ENCODE measurements around the gene PAN3. TPM values are rescaled to one million over a fixed set of nuclear protein-coding genes. Genes with fewer than 3 reads are reported as not detected.
"Not testable (repeated sequence)": the region's sequence is repeated elsewhere in the genome, so short reads cannot be mapped to it uniquely, and the experiment has no call there.

The PAN3 gene
- total RNA-seq, 1 donor from 2014 or later = 36.1 TPM

DNA sequence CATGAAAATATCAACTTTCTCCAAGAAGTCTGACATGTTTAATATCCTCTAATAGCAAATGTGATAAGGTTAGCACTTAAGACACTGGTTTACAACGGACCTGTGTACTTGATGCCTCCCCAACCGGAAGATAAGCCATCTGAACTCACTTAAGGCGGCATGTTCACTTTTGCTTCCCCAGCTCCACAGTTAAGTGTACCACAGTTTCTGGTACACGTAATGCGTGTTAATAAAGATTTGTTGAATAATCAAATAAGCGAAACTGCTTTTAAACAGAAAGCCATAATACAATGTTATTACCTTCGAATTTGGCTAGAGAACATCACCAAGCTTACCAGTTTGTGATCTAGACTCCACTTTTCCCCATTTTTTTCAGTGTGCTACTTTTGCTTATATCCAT, 1.4 kb upstream of the PAN3 start:
- Histone ChIP-seq H3K27me3 (no peaks in the 10 kb centered on the region), H3K9me3 (no peaks in the 10 kb centered on the region), H3K36me3 (no peaks in the 10 kb centered on the region), H3K27ac (peak overlapping the region; percentile 94), H3K4me3 (peak overlapping the region in 1 of 2 donors; percentile 73), H3K4me1 (peaks cover 26% of the 10 kb centered on the region)
- intact Hi-C loops (cut with DNase I) = no loop called here
- TF ChIP-seq POLR2A (IDR thresholded peaks at IDR 0.05) = no peak
- no peak for DNase-seq (ENCODE audit: extremely low spot score in 2 of 2)

GRCh38 chr13:28137596-28137995, 749 bp upstream of the PAN3 start:
- no peaks in the 10 kb centered on the region for H3K27me3 ChIP-seq
- no peaks in the 10 kb centered on the region for H3K9me3 ChIP-seq
- peak overlapping the region; percentile 73 to 99 for H3K4me3 ChIP-seq
- no peaks in the 10 kb centered on the region for H3K36me3 ChIP-seq
- intact Hi-C loops (cut with DNase I) = no loop called here
- DNase-seq (ENCODE audit: extremely low spot score in 2 of 2) = no peak
- H3K4me1 ChIP-seq = peaks cover 33% of the 10 kb centered on the region
- H3K27ac ChIP-seq = peak overlapping the region; percentile 94
- TF ChIP-seq POLR2A (IDR thresholded peaks at IDR 0.05) = no peak

DNA sequence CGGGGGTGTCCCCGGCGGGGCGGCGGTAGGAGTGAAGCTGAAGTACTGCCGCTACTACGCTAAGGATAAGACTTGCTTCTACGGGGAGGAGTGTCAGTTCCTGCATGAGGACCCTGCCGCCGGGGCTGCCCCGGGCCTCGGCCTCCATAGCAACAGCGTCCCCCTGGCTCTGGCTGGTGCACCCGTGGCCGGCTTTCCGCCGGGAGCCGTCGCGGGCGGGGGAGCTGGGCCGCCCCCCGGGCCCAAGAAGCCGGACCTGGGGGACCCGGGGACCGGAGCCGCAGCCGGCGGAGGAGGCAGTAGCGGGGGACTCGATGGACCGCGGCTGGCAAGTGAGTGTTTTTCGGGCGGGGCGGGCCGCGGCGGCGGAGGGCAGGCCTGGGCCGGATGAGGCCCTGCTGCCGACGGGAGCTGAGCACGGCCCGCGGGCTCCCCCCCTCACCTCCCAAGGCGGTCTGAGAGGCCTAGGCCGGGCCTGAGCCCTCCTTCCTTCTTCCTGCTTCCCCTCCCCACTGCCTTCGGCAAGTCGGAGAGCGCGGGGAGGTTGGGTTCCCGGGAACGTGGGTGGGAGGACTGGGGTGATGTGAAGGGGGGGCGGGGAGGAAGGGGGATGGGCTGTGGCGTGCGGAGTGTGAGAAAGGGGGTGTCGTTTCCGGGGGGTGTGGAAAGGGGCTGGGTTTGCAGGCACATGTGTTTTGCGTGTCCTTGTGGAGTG, 568 bp downstream of the PAN3 start:
- Histone ChIP-seq H3K9me3 (no peaks in the 10 kb centered on the region), H3K27ac (peak overlapping the region; percentile 94), H3K27me3 (no peaks in the 10 kb centered on the region), H3K36me3 (no peaks in the 10 kb centered on the region), H3K4me1 (peaks cover 43% of the 10 kb centered on the region), H3K4me3 (peak overlapping the region; percentile 73 to 99)
- intact Hi-C loops (cut with DNase I) = no loop called here
- peak in 1 of 2 donors; percentile 93 for DNase-seq (ENCODE audit: extremely low spot score in 2 of 2)
- TF ChIP-seq POLR2A (IDR thresholded peaks at IDR 0.05) (peak in 1 of 2 donors; percentile 58), CTCF (IDR thresholded peaks at IDR 0.05) (no peak), POLR2AphosphoS5 (IDR thresholded peaks at IDR 0.05; ENCODE audit: insufficient read depth in 1 of 2, low read depth in 1 of 2) (peak in 1 of 2 donors; percentile 62)

DNA sequence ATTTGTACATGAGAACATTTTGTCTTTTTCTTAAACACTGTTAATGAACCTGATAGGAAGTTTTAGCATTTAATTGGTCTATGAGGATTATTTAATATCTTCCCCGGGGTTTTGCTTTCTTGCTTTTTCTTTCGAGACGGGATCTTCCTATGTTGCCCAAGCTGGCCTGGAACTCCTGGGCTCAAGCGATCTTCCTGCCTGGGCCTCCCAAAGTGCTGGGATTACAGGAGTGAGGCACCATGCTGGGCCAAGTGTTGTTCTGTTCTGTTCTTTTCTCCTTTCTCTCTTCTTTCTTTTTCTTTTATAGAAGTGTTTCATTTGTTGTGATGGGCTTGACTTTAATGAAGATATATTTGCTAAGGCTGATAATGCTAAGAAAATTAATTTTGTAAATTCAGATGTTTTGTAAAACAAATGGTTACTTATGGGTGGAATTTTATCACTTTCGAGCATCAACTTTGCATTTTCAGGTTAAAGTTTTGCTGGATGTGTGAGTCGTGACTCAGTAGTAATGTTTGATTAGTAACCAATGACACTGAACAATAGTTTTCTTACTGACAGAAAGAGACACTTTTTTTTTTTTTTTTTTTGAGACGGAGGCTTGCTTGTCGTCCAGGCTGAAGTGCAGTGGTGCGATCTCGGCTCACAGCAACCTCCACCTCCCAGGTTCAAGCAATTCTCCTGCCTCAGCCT, 2.2 kb downstream of the PAN3 start:
- Histone ChIP-seq H3K4me1 (peaks cover 43% of the 10 kb centered on the region), H3K27me3 (no peaks in the 10 kb centered on the region), H3K9me3 (no peaks in the 10 kb centered on the region), H3K4me3 (peak overlapping the region; percentile 73 to 99), H3K27ac (no peak overlapping the region), H3K36me3 (no peaks in the 10 kb centered on the region)
- no peak for DNase-seq (ENCODE audit: extremely low spot score in 2 of 2)
- intact Hi-C loops (cut with DNase I) = no loop called here
- TF ChIP-seq POLR2A (IDR thresholded peaks at IDR 0.05) (no peak), POLR2AphosphoS5 (IDR thresholded peaks at IDR 0.05; ENCODE audit: insufficient read depth in 1 of 2, low read depth in 1 of 2) (no peak), CTCF (IDR thresholded peaks at IDR 0.05) (no peak)

DNA sequence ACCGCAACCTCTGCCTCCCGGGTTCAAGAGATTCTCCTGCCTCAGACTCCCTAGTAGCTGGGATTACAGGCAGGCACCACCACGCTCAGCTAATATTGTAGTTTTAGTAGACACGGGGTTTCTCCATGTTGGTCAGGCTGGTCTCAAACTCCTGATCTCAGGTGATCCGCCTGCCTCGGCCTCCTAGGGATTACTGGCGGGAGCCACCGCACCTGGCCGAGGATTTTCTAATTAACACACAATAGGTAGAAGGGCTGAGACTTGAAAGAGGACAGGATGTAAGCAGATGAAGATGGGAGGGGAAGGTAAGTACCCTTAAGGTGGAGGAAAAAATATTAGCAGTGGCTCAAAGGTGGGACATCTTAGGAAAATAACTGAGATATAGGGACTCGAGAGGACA, 3.2 kb downstream of the PAN3 start:
- H3K36me3 ChIP-seq; H3K27me3 ChIP-seq; H3K9me3 ChIP-seq; H3K27ac ChIP-seq; intact Hi-C loops (cut with DNase I); H3K4me3 ChIP-seq; DNase-seq (ENCODE audit: extremely low spot score in 2 of 2): not testable (repeated sequence)
- H3K4me1 ChIP-seq = peaks cover 45% of the 10 kb centered on the region

DNA sequence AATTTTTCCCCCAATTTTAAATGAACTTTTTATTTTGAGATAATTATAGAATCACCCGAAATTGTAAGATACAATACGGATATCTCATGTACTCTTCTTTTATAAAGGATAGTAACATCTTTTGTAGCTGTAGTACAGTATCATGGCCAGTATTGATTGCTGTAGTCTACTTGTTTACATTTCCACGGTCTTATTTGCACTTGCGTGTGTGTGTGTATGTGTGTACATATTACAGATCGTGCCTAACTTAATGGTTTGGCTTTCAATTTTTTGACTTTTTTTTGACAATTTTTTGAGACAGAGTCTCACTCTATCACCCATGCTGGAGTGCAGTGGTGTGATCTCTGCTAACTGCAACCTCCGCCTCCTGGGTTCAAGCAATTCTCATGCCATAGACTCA, 6.7 kb downstream of the PAN3 start:
- H3K27me3 ChIP-seq = no peaks in the 10 kb centered on the region
- no peaks in the 10 kb centered on the region for H3K36me3 ChIP-seq
- no peak overlapping the region for H3K4me3 ChIP-seq
- H3K4me1 ChIP-seq = peaks cover 60% of the 10 kb centered on the region
- H3K27ac ChIP-seq = no peak overlapping the region
- no peak for DNase-seq (ENCODE audit: extremely low spot score in 2 of 2)
- H3K9me3 ChIP-seq = no peaks in the 10 kb centered on the region
- TF ChIP-seq POLR2A (IDR thresholded peaks at IDR 0.05) (no peak), POLR2AphosphoS5 (IDR thresholded peaks at IDR 0.05; ENCODE audit: insufficient read depth in 1 of 2, low read depth in 1 of 2) (no peak), CTCF (IDR thresholded peaks at IDR 0.05) (no peak)
- intact Hi-C loops (cut with DNase I) = no loop called here
